GM08714 (cell line): Measurements from ENCODE around the gene MAG.

Experiments
- H3K4me3 ChIP-seq: fragments of 200-500 bp; sonication (Bioruptor generic); 2 replicates; pipeline ENCODE4 v1.5.1; 2014; ENCODE audit warnings: mild to moderate bottlenecking, low read length, inconsistent platforms
- ZNF274 ChIP-seq: IDR thresholded peaks from 2 replicates; pipeline ENCODE4 v1.6.1; 2012; ENCODE audit warnings: mild to moderate bottlenecking, low read depth, low read length

Gene MAG

GRCh38 chr19:35287713-35288112, 4.2 kb upstream of the MAG start:
- TF ChIP-seq ZNF274, result no peak
- H3K4me3 ChIP-seq, result no peak overlapping the region

DNA sequence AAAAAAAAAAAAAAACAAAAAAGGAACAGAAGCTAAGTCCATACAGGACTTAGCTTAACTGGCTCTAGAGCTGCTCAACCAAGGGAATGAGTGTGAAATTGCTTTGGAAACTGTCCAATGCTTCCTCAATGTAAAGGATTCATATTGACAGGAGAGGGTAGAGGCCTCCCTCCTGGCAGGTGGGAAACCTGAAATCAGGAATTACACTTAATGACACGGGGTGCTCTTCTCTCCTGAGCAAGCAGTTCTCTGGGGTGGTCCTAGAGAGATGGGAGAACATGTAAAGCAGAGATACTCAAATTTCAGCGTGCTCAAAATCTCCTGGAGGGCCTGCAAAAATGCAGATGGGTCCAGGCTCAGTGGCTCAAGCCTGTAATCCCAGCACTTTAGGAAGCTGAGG, 3.6 kb upstream of the MAG start:
- H3K4me3 ChIP-seq, result no peak overlapping the region
- no peak for TF ChIP-seq ZNF274

DNA sequence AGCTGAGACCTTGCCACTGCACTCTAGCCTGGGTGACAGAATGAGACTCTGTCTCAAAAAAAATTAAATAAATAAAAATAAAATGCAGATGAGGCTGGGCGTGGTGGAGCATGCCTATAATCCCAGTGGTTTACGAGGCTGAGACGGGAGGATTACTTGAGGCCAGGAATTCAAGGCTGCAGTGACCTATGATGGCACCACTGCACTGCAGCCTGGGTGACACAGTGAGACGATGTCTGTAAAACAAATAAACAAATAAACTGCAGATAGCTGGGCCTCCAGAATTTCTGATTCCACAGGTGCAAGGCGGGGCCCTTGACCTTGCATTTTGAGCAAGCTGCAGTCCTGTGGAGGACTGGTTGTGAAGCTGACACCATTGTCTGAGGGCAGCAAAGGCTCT, 3.1 kb upstream of the MAG start:
- H3K4me3 ChIP-seq, result no peak overlapping the region
- no peak for TF ChIP-seq ZNF274

DNA sequence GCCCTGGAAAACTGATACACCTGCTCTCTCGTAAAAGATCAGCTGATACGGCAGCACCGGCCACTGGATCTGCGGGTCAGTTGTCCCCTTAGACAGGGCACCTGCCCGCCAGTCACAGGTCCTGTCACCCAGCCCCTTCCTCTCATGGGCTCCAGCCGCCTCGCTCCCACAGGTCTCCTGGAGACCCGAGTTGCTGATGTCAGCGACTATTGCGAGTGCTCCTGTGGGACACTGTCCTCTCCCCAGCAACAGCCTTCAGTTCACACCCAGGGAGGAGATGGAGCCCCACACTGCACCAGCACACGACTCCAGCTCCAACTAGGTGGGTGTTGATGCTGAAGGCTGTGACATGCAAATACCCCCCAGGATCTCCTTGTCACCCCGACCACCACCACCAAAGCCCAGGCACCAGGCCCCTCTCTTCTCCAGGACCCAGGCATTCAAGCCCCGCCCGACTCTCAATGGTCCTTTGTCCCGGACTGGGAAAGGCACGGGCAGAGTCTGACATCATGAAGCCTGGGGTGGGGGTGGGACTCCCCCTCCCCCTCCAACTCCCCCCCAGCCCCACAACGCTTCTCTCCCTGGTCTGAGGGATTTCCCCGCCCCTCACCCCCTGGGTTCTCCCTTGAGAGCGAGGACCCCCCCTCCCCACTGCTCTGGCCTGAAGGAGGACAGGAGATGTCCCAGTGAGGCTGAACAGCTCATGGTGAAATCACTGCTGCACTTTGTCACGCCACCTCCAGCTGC, 1.4 kb upstream of the MAG start:
- H3K4me3 ChIP-seq, result no peak overlapping the region
- TF ChIP-seq ZNF274, result no peak

- no peak for TF ChIP-seq ZNF274
- H3K4me3 ChIP-seq, result no peak overlapping the region
Measured at GRCh38 chr19:35291259-35291658, 702 bp upstream of the MAG start.

DNA sequence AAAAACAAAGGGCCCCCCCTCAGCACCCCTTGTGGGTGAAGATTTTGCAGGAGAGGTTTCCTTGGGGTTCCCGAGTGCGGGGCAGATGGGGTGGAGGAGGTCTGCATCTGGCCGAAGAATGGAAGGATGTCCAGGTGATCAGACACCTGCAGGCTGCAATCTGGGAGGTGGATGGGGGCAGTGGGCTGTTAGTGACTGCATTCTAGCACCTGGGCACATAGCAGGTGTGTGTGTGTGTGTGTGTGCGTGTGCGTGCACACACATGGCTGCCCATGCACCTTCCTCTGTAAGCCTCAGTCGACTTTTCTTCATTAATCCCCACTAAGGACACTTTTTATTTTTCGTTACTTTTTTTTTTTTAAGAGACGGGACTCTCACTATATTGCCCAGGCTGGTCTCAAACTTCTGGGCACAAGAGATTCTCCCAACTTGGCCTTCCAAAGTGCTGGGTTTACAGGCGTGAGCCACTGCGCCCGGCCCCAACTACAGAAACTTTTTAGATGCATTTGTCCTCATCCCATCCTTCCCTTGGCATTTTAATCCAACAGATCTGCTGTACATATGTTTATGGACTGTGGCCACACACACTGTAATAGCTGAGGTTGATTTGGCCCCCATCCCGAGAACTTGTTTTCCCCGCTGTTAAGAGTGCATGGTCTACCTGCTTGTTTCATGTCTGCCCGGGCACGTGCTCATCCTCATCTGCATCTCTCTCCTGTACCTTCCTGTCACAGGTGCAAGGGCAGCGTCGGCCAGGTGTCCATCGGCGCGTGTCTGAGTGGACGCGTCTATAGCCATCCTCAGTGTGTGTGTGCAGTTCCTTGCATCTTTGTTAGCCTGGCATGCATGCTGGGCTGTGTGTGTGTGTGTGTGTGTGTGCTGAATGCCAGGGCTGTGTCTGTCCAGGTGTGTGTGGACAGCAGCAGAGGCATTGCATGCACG, 731 bp downstream of the MAG start:
- H3K4me3 ChIP-seq, result no peak overlapping the region
- TF ChIP-seq ZNF274, result no peak

GRCh38 chr19:35293363-35293739, 1.4 kb downstream of the MAG start:
- TF ChIP-seq ZNF274, result no peak
- no peak overlapping the region for H3K4me3 ChIP-seq

- TF ChIP-seq ZNF274, result no peak
- no peak overlapping the region for H3K4me3 ChIP-seq
Measured at GRCh38 chr19:35293808-35294207, 1.8 kb downstream of the MAG start.

- TF ChIP-seq ZNF274, result no peak
- H3K4me3 ChIP-seq, result no peak overlapping the region
Measured at GRCh38 chr19:35294328-35294727, 2.4 kb downstream of the MAG start.

GRCh38 chr19:35294859-35295791, 3.2 kb downstream of the MAG start:
- no peak overlapping the region for H3K4me3 ChIP-seq
- no peak for TF ChIP-seq ZNF274

GRCh38 chr19:35295792-35296462, 4.0 kb downstream of the MAG start:
- H3K4me3 ChIP-seq, result no peak overlapping the region
- no peak for TF ChIP-seq ZNF274

DNA sequence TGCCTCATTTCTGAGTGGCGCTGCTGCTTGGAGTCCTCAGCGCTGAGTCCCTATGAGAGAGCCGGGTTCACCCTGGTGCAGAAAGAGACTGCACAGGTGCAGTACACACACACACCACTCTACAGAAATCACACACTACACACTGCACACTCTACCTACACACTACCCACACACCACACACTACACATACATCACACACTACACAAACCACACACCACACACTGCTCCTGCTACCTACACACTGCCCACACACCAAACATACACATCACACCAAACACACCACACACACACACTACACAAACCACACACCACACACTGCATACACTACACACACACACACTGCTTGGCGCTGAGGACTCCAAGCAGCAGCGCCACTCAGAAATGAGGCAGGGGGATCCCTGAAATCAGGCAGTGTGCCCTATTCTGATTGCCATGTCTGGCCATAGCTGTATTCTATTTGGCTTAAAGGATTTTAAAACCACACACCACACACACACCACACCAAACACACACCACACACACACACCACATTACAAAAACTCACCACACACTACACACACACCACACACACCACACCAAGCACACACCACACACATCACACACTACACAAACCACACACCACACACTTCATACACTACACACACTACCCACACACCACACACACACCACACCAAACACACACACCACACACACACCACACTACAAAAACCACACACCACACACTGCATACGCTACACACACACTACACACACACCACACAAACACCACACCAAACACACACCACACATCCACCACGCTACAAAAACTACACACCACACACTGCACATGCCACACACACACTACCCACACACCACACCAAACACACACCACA, 4.9 kb downstream of the MAG start:
- TF ChIP-seq ZNF274, result no peak
- H3K4me3 ChIP-seq, result no peak overlapping the region

DNA sequence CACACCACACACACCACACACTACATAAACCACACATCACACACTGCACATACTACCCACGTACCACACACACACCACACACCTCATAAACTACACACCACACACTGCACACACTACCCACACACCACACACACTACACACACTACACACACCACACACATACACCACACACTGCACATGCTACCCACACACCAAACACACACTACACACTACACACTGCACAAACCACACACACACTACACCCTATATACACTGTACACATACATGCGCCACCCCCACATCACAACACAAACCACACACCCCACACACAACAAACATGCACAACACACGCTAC, 5.5 kb downstream of the MAG start:
- H3K4me3 ChIP-seq, result no peak overlapping the region
- TF ChIP-seq ZNF274, result no peak
